Posterior vena cava (tissue), 2 donors: ENCODE measurements around the gene KCNQ5. TPM values are rescaled to one million over a fixed set of nuclear protein-coding genes. Genes with fewer than 3 reads are reported as not detected.

ENCODE experiments used
- DNase-seq: peaks from one replicate; pipeline ENCODE4 v3.0.0-alpha.2; 2020; ENCODE audit warnings: low spot score
- intact Hi-C, 2 donors: fragments of 100-400 bp; cut with DNase I; formaldehyde crosslinking; loops; one replicate each; pipeline versions ENCODE4 v1.14.1 to v1.14.2; 2022 to 2023
- total RNA-seq, 2 donors: library from RNA; stranded (reverse); fragmentation: NEBNext Ultra II Directional; extraction: Animal tissue kit (Norgen Biotek cat#: 25700); gene quantifications; one replicate each; pipeline ENCODE4 v1.2.1, GENCODE V29; 2021
- donor health status: DM: yes; HTN: yes; CAD: no.
- donor health status: DM: yes; HTN: yes; CAD: no.

Gene KCNQ5
- total RNA-seq, 2 donors from 2014 or later, result 1.3 to 4.0 TPM

- DNase-seq, result no peak
- intact Hi-C loops, result no loop called here
Observed at GRCh38 chr6:72820906-72821305, 199.0 kb downstream of the KCNQ5 start.

DNA sequence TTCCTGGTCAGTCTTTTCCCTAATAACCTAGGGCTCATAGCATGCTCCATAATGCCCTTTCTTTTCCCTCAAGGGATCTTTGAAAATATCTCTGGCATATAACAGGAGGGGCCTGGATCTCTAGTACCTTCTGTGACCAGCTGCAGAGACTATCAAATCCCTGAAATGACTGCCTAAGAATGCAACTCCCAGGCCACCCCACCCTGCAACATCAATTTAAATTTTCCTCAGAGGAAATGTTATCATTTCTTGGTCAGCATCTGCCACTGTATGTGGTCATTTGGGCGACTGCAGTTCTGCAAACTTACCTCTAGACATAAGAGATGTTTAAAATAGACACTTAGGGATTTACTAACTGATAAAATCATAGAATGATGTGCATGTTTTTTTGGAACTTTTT, 200.2 kb downstream of the KCNQ5 start:
- intact Hi-C loops, result no loop called here
- DNase-seq, result no peak

DNA sequence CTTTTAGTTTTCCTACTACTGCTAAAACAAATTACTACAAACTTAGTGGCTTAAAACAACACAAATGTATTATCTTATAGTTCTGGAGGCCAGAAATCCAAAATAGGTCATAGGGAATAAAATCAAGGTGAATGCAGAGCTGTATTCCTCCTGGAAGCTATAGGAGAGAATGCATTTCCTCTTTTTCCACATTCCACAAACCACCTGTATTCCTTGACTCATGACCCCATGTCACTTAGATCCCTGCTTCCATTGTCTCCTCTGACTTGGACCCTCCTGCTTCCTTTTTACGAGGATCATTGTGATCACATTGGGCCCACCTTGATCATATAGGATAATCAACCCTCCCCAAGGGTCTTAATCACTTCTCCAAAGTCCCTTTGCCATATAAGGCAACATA, 200.8 kb downstream of the KCNQ5 start:
- intact Hi-C loops, result no loop called here
- no peak for DNase-seq

DNA sequence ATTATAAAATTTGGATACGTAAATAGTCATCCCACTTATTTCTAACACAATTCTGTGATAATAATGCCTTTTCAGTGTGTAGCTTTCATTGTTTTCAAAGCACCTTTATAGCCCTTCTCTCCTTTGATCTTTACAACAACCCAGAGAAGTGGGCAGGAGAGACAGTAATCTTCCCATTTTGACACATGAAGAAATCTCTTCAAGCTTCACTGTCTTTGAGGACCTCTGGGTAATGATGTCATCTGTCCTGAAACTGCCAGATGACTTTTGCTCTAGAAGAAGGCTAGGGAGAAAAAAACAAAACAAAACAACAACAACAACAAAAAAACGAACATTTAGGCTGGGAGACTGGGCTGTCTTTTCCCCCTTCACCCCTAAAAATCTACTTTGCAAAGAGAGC, 203.0 kb downstream of the KCNQ5 start:
- DNase-seq, result no peak
- intact Hi-C loops, result no loop called here

GRCh38 chr6:72825315-72825911, 203.5 kb downstream of the KCNQ5 start:
- DNase-seq, result no peak
- intact Hi-C loops, result no loop called here

GRCh38 chr6:72826037-72826436, 204.2 kb downstream of the KCNQ5 start:
- intact Hi-C loops, result no loop called here
- DNase-seq, result no peak

DNA sequence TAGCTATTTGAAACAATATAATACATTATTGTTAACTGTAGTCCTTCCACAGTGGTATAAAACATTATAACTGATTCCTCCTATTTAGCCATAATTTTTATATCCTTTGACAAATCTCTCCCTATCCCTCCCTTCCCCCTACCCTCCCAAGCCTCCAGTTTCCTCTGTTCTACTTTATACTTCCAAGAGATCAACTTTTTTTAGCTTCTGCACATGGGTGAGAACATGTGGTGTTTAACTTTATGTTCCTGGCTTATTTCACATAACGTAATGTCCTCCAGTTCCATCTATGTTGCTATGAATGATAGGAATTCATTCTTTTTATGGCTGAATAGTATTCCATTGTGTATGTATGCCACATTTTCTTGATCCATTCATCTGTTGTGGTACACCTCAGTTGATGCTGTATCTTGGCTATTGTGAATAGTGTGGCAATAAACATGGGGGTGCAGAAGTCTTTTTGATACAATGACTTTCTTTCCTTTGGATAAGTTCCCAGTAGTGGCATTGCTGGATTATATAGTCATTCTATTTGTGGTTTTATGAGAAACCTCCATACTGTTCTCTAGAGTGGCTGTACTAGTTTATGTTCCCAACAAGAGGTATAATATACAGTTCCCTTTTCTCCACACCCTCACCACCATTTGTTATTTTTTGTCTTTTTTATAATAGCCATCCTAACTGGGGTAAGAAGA, 205.0 kb downstream of the KCNQ5 start:
- intact Hi-C loops, result no loop called here
- DNase-seq, result no peak

- intact Hi-C loops, result no loop called here
- DNase-seq, result no peak
Observed at GRCh38 chr6:72828904-72829303, 207.0 kb downstream of the KCNQ5 start.

DNA sequence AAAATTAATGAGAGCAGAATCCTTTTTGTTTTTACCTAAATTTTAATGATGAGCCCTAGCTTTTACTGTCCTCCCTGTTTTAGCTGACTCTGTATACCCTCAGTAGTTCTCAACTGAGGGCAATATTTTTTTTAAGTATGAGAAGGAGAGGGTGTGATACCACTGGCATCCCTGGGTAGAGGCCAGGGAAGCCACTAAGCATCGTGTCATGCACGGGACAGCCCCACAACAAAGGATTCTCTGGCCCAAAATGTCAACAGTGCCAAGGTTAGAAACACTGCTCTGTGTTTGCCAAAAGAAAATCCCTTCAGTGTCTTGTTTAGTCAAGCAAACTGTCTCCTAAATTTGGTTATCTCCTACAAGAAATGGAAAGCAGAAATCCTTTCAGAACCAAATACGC, 210.4 kb downstream of the KCNQ5 start:
- intact Hi-C loops, result no loop called here
- no peak for DNase-seq

DNA sequence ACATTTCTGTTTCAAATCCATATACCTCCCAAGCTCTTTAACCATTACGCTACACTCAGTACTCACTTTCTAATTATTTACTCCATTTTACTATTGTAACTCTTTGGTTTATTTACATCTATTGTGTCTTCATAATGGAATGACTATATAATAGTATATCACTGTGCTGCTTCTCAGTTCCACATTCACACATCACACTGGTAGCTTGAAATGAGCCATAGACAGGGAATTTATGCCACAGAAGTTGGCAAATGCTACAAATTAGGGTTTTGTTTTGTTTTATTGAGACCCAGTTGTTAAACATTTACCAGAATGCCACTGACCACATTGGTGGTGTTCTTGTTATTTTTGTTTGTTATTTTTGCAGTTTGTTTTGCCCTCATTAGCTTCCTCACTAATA, 213.9 kb downstream of the KCNQ5 start:
- DNase-seq, result no peak
- intact Hi-C loops, result no loop called here

- DNase-seq, result no peak
- intact Hi-C loops, result no loop called here
Observed at GRCh38 chr6:72836971-72837370, 215.1 kb downstream of the KCNQ5 start.

GRCh38 chr6:72841195-72841594, 219.3 kb downstream of the KCNQ5 start:
- no peak for DNase-seq
- intact Hi-C loops, result no loop called here

DNA sequence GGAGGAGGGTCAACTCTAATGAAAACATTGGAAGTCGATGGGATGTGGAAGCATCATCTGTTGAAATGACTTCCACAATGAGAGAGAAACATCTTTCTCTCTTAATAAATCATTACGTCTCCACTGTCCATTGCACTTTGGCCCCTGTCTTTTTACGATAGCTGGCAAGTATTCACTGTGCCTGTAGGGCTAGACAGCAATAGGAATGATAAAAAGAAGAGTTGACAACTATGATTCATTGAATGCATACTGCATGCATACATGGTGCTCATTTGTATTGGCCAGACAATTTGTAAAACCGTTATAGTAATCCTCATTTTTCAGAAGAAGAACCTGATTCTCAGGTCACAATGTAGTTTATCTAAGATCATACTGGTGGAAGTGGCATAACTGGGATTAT, 220.3 kb downstream of the KCNQ5 start:
- intact Hi-C loops, result no loop called here
- DNase-seq, result no peak

DNA sequence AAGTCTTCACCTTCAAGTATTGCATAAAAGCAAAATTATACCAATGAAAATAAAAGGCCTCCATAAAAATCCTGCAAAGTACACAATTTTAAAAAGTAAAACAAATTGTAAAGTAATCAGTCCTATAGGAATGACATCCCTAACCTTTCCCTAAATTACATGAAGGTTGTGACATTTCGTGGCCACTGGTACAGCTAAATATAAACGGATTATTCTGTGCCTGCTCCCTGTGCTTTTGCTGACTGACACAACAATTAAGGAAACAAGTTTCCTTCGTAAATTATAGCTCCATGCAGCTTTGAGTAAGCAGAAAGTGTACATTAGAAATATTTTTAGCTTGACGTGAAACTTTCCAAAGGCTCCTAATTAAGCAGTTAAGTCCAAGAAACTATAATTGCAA, 222.8 kb downstream of the KCNQ5 start:
- intact Hi-C loops, result no loop called here
- no peak for DNase-seq

DNA sequence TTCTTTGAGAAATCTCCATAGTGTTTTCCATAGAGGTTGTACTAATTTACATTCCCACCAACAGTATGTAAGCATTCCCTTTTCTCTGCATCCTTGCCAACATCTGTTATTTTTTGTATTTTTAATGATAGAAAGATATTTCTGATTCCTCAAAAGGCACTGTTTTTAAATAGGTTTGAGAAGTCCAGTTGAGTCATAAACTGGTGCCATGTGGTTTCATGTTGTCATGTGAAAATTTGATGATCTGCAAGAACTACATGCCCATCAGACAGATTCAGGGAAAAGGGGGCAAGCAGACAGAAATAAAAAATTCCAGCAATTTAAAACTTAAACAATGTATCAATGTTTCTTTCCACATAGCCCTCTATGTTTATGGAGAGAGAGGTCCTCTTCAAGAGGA, 227.5 kb downstream of the KCNQ5 start:
- no peak for DNase-seq
- intact Hi-C loops, result no loop called here

DNA sequence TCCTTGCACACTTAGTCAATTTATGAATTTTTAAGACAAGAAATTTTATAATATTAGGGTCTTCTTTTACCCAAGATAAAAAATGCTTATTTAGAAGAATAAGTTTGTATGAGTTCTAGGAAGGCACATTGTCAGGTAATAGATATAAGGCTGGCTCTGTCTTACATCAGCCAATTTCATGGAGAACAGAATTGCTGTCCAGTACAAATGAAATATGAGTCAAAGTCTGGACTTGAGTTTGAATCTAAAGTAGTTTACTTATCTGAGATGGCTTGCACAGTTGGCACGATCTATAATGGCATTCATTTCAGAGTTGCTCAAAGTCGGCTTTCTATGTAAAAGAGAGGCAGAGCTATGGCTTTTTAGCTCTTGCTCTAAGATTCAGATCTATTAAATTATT, 228.2 kb downstream of the KCNQ5 start:
- no peak for DNase-seq
- intact Hi-C loops, result loop anchor here in 1 of 2 donors (10.0 kb wide), 1 partner anchor 95 kb away; no protein-coding TSS in a partner anchor

DNA sequence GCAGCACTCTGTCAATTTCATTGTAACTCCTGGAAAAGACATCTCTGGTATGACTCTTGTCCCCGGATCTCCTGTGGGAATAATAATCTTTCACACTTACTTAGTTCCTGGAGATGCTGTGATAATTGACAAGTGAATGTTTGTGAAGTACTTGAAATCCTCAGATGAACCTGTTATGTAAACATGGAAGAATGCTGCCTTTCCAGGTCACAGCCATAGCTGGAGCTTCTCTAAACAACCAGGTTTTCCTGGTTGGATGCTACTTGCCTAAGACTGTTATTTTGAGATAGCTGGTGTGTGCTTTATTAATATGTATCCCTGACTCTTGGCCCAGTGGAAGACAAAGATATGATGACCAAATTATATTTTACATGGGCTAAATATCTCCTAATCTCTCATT, 228.6 kb downstream of the KCNQ5 start:
- DNase-seq, result no peak
- intact Hi-C loops, result loop anchor here in 1 of 2 donors (10.0 kb wide), 1 partner anchor 94 kb away; no protein-coding TSS in a partner anchor

DNA sequence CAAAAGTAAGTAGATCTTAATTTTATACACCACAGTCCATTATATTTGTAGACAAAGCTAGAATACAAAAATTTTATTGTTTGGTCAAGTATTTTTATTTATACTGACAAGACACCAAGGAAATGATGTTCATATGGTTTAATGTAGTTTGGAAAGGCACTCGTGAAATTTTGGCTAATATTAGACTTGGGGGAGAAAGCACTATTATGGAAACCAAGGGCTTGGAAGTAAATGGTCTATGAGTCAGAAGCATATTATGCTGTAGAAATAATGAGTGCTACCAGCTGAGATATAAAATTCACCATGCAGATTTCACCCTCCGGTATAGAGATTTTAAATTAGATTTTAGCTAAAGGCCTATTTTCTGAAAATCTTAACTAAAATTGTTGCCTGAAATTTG, 233.6 kb downstream of the KCNQ5 start:
- no peak for DNase-seq
- intact Hi-C loops, result loop anchor here in 1 of 2 donors (10.0 kb wide), 1 partner anchor 89 kb away; no protein-coding TSS in a partner anchor

DNA sequence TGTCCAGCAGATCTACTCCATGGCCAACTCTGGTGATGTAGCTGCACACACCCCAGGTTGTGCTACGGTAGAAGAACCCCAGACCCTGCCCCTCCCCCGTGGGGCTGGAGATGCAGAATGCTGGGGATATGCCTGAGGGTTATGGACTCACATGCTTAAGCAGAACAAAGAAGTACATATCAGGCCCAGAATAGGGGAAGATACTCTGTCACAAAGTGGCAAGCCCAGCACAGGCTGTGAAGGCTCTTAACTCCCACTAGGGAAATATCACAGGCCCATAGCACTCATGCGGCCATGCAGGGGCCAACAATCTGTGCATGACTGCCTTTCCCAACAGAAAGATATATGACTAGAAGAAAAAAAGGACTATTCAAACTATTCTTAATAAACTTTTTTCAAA, 234.9 kb downstream of the KCNQ5 start:
- DNase-seq, result no peak
- intact Hi-C loops, result loop anchor here in 1 of 2 donors (10.0 kb wide), 1 partner anchor 88 kb away; no protein-coding TSS in a partner anchor

- DNase-seq, result no peak
Observed at GRCh38 chr6:72857791-72858585, 236.1 kb downstream of the KCNQ5 start.

More at GRCh38 chr6:72857791-72858585, 236.1 kb downstream of the KCNQ5 start:
- intact Hi-C loops, result loop anchor here in 1 of 2 donors (10.0 kb wide), 1 partner anchor 87 kb away; no protein-coding TSS in a partner anchor
